Progenitor cell of endocrine pancreas (in vitro differentiated cells): ENCODE data around the gene TAF3. TPM values are rescaled to one million over a fixed set of nuclear protein-coding genes. Genes with fewer than 3 reads are reported as not detected.

Experiments
- DNase-seq: peaks from one replicate; pipeline ENCODE4 v3.0.0; 2021; ENCODE audit warnings: low spot score; ENCODE audit not compliant: unreplicated experiment
- H3K27ac Mint-ChIP-seq: 2 replicates; pipeline ENCODE4 v1.8.0; 2021; ENCODE audit warnings: mild to moderate bottlenecking, moderate library complexity, mixed read lengths
- H3K27me3 Mint-ChIP-seq: 2 replicates; pipeline ENCODE4 v1.8.0; 2021; ENCODE audit warnings: mixed read lengths
- H3K36me3 Mint-ChIP-seq: 2 replicates; pipeline ENCODE4 v1.8.0; 2022; ENCODE audit warnings: mixed read lengths; ENCODE audit not compliant: insufficient read depth
- H3K4me1 Mint-ChIP-seq: 2 replicates; pipeline ENCODE4 v1.8.0; 2021; ENCODE audit warnings: low read depth, mixed read lengths
- H3K4me3 Mint-ChIP-seq: 2 replicates; pipeline ENCODE4 v1.8.0; 2021; ENCODE audit warnings: low read depth, mild to moderate bottlenecking, moderate library complexity, mixed read lengths
- H3K9me3 Mint-ChIP-seq: 2 replicates; pipeline ENCODE4 v1.8.0; 2021; ENCODE audit warnings: low read depth, mixed read lengths
- total RNA-seq: library from RNA; stranded (reverse); gene quantifications from 2 replicates; pipeline ENCODE4 v1.2.1, GENCODE V29; 2021
- TF ChIP-seq, protein P1 (sequence below): fragments of 200-600 bp; sonication (generic); IDR thresholded peaks from one replicate; pipeline ENCODE4 v1.5.0; 2021; ENCODE audit warnings: antibody characterized with exemption, mild to moderate bottlenecking; ENCODE audit not compliant: unreplicated experiment

TAF3 gene
- total RNA-seq, 1 donor from 2014 or later = 9.4 TPM

DNA sequence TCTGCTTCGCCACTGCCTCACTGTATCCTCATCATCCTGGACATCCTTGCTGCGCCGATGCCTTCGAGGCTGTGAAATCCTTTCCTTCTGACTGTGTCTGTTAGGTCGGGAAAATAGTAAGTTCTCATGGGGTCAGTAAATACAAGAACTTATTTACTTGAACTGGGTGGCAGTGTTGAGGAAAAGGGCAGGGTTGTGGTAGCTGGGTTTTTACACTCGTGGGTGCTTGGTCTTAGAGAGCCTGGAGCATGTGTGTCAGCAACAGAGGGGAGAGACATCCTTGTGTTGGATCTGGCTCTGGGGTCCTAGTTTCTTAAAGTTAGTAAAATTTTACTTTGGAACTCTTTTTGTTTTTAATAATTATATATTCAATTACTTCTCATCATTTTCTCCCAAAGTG, 123.3 kb downstream of the TAF3 start:
- TF ChIP-seq, protein P1, sequence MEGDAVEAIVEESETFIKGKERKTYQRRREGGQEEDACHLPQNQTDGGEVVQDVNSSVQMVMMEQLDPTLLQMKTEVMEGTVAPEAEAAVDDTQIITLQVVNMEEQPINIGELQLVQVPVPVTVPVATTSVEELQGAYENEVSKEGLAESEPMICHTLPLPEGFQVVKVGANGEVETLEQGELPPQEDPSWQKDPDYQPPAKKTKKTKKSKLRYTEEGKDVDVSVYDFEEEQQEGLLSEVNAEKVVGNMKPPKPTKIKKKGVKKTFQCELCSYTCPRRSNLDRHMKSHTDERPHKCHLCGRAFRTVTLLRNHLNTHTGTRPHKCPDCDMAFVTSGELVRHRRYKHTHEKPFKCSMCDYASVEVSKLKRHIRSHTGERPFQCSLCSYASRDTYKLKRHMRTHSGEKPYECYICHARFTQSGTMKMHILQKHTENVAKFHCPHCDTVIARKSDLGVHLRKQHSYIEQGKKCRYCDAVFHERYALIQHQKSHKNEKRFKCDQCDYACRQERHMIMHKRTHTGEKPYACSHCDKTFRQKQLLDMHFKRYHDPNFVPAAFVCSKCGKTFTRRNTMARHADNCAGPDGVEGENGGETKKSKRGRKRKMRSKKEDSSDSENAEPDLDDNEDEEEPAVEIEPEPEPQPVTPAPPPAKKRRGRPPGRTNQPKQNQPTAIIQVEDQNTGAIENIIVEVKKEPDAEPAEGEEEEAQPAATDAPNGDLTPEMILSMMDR = no peak

GRCh38 chr10:7942316-7942715, 124.0 kb downstream of the TAF3 start:
- Mint-ChIP-seq H3K27me3 (peaks cover 7% of the 10 kb centered on the region), H3K4me1 (peaks cover 9% of the 10 kb centered on the region), H3K27ac (no peak overlapping the region), H3K9me3 (peaks cover 5% of the 10 kb centered on the region), H3K4me3 (no peak overlapping the region), H3K36me3 (peaks cover 3% of the 10 kb centered on the region)
- TF ChIP-seq, protein P1 = no peak
- DNase-seq = no peak

More for the DNA sequence above, 123.3 kb downstream of the TAF3 start:
- peaks cover 3% of the 10 kb centered on the region for H3K36me3 Mint-ChIP-seq
- peaks cover 9% of the 10 kb centered on the region for H3K4me1 Mint-ChIP-seq
- peak overlapping the region; percentile 2 for H3K27ac Mint-ChIP-seq
- H3K27me3 Mint-ChIP-seq = peaks cover 7% of the 10 kb centered on the region
- H3K9me3 Mint-ChIP-seq = peaks cover 9% of the 10 kb centered on the region
- no peak for DNase-seq
- no peak overlapping the region for H3K4me3 Mint-ChIP-seq

GRCh38 chr10:7942859-7943258, 124.6 kb downstream of the TAF3 start:
- DNase-seq = no peak
- H3K4me3 Mint-ChIP-seq = no peak overlapping the region
- H3K27me3 Mint-ChIP-seq = peaks cover 7% of the 10 kb centered on the region
- H3K27ac Mint-ChIP-seq = no peak overlapping the region
- TF ChIP-seq, protein P1 = no peak
- peaks cover 9% of the 10 kb centered on the region for H3K4me1 Mint-ChIP-seq
- H3K9me3 Mint-ChIP-seq = peaks cover 3% of the 10 kb centered on the region
- H3K36me3 Mint-ChIP-seq = peaks cover 3% of the 10 kb centered on the region

DNA sequence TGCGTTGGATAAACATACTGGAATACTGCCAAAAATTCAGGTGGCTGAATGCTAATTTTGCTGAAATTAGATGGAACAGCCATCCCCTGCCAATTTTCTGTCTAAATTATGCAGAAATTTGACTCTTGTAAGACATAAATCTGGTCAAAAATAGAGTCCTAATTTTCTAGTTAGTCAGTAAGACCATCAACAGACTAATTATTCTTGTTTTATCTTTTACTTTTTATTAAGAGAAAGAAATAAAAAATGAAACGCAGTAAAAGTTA, 125.8 kb downstream of the TAF3 start:
- Mint-ChIP-seq H3K4me3 (no peak overlapping the region), H3K27me3 (peaks cover 7% of the 10 kb centered on the region), H3K27ac (no peak overlapping the region), H3K9me3 (peaks cover 3% of the 10 kb centered on the region), H3K4me1 (peaks cover 13% of the 10 kb centered on the region), H3K36me3 (no peaks in the 10 kb centered on the region)
- TF ChIP-seq, protein P1 = no peak
- DNase-seq = no peak

DNA sequence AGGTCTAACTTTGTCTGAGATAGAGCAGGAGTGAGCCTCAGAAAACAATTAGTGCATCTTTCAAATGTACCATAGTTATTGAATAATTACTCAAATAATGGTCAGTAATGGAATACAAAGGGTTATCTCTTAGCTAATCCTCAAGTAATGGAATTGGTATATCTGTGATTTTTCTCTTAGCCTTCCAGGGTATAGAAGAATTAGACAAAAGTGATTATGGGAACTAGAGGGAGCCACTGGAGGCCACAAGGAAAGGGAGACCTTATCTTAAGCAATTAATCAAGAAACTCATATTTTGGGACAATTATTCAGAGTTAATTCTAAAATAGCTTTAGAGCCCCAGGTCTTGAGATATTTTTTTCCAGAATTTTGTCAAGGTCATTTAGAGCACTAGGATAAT, 126.2 kb downstream of the TAF3 start:
- Mint-ChIP-seq H3K4me1 (peaks cover 13% of the 10 kb centered on the region), H3K9me3 (peaks cover 2% of the 10 kb centered on the region)

More for the DNA sequence above, 126.2 kb downstream of the TAF3 start:
- H3K27me3 Mint-ChIP-seq = peaks cover 7% of the 10 kb centered on the region
- no peak overlapping the region for H3K4me3 Mint-ChIP-seq
- DNase-seq = no peak
- no peaks in the 10 kb centered on the region for H3K36me3 Mint-ChIP-seq
- H3K27ac Mint-ChIP-seq = no peak overlapping the region
- TF ChIP-seq, protein P1 = no peak
